ENCODE measurements around the gene INSIG1. TPM values are rescaled to one million over a fixed set of nuclear protein-coding genes. Genes with fewer than 3 reads are reported as not detected.

INSIG1 gene
- total RNA-seq, 1 experiment from 2014 or later: 32.3 TPM

GRCh38 chr7:155288055-155288454 is 9.6 kb upstream of the INSIG1 start (continued):
- no peak for TF ChIP-seq FOXP4 (CRISPR knock-in tag; IDR thresholded peaks at IDR 0.05)
- TF ChIP-seq ZBTB21 (CRISPR knock-in tag; IDR thresholded peaks at IDR 0.05; ENCODE audit: borderline replicate concordance): no peak
- no peak for TF ChIP-seq JUN (CRISPR knock-in tag; IDR thresholded peaks at IDR 0.05)
- no peak for TF ChIP-seq ZNF425 (CRISPR knock-in tag; conservative IDR thresholded peaks at IDR 0.05)
- TF ChIP-seq ATF1 (CRISPR knock-in tag; IDR thresholded peaks at IDR 0.05): no peak

- ChIA-PET POLR2A (no interaction called here), CTCF (interaction anchor here (0.7 kb wide), 1 partner anchor 310 kb away, joined by 3 read pairs; no protein-coding TSS in a partner anchor)
- Mint-ChIP-seq H3K36me3 (no peaks in the 10 kb centered on the region), H3K27ac (no peak overlapping the region), H3K4me1 (no peaks in the 10 kb centered on the region), H3K9me3 (peaks cover 3% of the 10 kb centered on the region), H3K27me3 (ENCODE audit: low read depth) (no peaks in the 10 kb centered on the region; the same call in none of the 2 replicates), H3K4me3 (no peak overlapping the region)
- no peak for TF ChIP-seq IRF2 (CRISPR knock-in tag; IDR thresholded peaks at IDR 0.05; ENCODE audit: borderline replicate concordance, low read depth)
- no peak for TF ChIP-seq ZNF416 (CRISPR knock-in tag; IDR thresholded peaks at IDR 0.05)
- no peak for TF ChIP-seq SMAD4 (CRISPR knock-in tag; IDR thresholded peaks at IDR 0.05)
- no peak for TF ChIP-seq ERG (CRISPR knock-in tag; IDR thresholded peaks at IDR 0.05)
- TF ChIP-seq MLX (CRISPR knock-in tag; IDR thresholded peaks at IDR 0.05): no peak
- TF ChIP-seq ZMAT4 (CRISPR knock-in tag; IDR thresholded peaks at IDR 0.05): no peak
- no peak for TF ChIP-seq E2F5 (CRISPR knock-in tag; IDR thresholded peaks at IDR 0.05)
- TF ChIP-seq AR (CRISPR knock-in tag; IDR thresholded peaks at IDR 0.05): no peak
- TF ChIP-seq ATF2 (CRISPR knock-in tag; IDR thresholded peaks at IDR 0.05; ENCODE audit: borderline replicate concordance, low read depth): no peak
- no peak for TF ChIP-seq GTF2I (CRISPR knock-in tag; conservative IDR thresholded peaks at IDR 0.05)
- TF ChIP-seq HMGA2 (CRISPR knock-in tag; IDR thresholded peaks at IDR 0.05): no peak
- TF ChIP-seq NR3C1 (CRISPR knock-in tag; conservative IDR thresholded peaks at IDR 0.05; ENCODE audit: low read depth): no peak
- no peak for TF ChIP-seq FOXJ3 (CRISPR knock-in tag; IDR thresholded peaks at IDR 0.05; ENCODE audit: borderline replicate concordance)
- TF ChIP-seq KAT7 (CRISPR knock-in tag; IDR thresholded peaks at IDR 0.05; ENCODE audit: borderline replicate concordance): no peak
- no peak for TF ChIP-seq E2F4 (CRISPR knock-in tag; IDR thresholded peaks at IDR 0.05; ENCODE audit: borderline replicate concordance, low read depth)
- TF ChIP-seq ETV6 (CRISPR knock-in tag; IDR thresholded peaks at IDR 0.05): no peak
- DNase-seq (ENCODE audit: low spot score) (no peak), ATAC-seq (no peak)
Observed at GRCh38 chr7:155289107-155289506, 8.6 kb upstream of the INSIG1 start.

Measured in WTC11 (cell line).